Measurements from ENCODE around the gene PLCXD3.
"Not testable (repeated sequence)": the region's sequence is repeated elsewhere in the genome, so short reads cannot be mapped to it uniquely, and the experiment has no call there.

The PLCXD3 gene

GRCh38 chr5:41510176-41510831 is at the start of gene PLCXD3:
Gene PLCXD3 (minus strand): TSS chr5:41510601. CDS start chr5:41510526, 75 bp downstream.
- DNase-seq: peak; percentile 87

- no peak for DNase-seq
Observed at GRCh38 chr5:41559184-41559583, 48.8 kb upstream of the PLCXD3 start.

GRCh38 chr5:41558295-41558694 is 47.9 kb upstream of the PLCXD3 start:
- DNase-seq: no peak

- no peak for DNase-seq
Observed at GRCh38 chr5:41547991-41548390, 37.6 kb upstream of the PLCXD3 start.

- DNase-seq: no peak
Observed at GRCh38 chr5:41542183-41542582, 31.8 kb upstream of the PLCXD3 start.

GRCh38 chr5:41539454-41539853 is 29.1 kb upstream of the PLCXD3 start:
- DNase-seq: no peak

GRCh38 chr5:41537581-41537980 is 27.2 kb upstream of the PLCXD3 start:
- DNase-seq: no peak

GRCh38 chr5:41532485-41532884 is 22.1 kb upstream of the PLCXD3 start:
- no peak for DNase-seq

- DNase-seq: no peak
Observed at GRCh38 chr5:41527201-41527779, 16.9 kb upstream of the PLCXD3 start.

- no peak for DNase-seq
Observed at GRCh38 chr5:41526699-41527098, 16.3 kb upstream of the PLCXD3 start.

- peak; percentile 22 for DNase-seq
Observed at GRCh38 chr5:41524174-41524573, 13.8 kb upstream of the PLCXD3 start.

GRCh38 chr5:41522193-41522786 is 11.9 kb upstream of the PLCXD3 start:
- no peak for DNase-seq

- DNase-seq: no peak
Observed at GRCh38 chr5:41519801-41520200, 9.4 kb upstream of the PLCXD3 start.

GRCh38 chr5:41517909-41518308 is 7.5 kb upstream of the PLCXD3 start:
- DNase-seq: no peak

- DNase-seq: no peak
Observed at GRCh38 chr5:41511241-41511640, 840 bp upstream of the PLCXD3 start.

GRCh38 chr5:41509399-41510175 is 814 bp downstream of the PLCXD3 start:
- no peak for DNase-seq

- no peak for DNase-seq
Observed at GRCh38 chr5:41508696-41509398, 1.6 kb downstream of the PLCXD3 start.

GRCh38 chr5:41508186-41508585 is 2.2 kb downstream of the PLCXD3 start:
- DNase-seq: no peak

GRCh38 chr5:41507501-41507900 is 2.9 kb downstream of the PLCXD3 start:
- DNase-seq: no peak

- no peak for DNase-seq
Observed at GRCh38 chr5:41503860-41504259, 6.5 kb downstream of the PLCXD3 start.

GRCh38 chr5:41503310-41503709 is 7.1 kb downstream of the PLCXD3 start:
- no peak for DNase-seq

- not testable (repeated sequence) for DNase-seq
Observed at GRCh38 chr5:41493490-41494126, 16.8 kb downstream of the PLCXD3 start.

GRCh38 chr5:41485533-41485932 is 24.9 kb downstream of the PLCXD3 start:
- no peak for DNase-seq
